ACHN (cell line): ENCODE data around the gene SLC12A8.

Experiments used
- DNase-seq: peaks from one replicate; pipeline ENCODE4 v3.0.0-alpha.2; 2015
- in situ Hi-C: cut with HindIII; loops from 2 replicates; pipeline ENCODE4 v1.10.0; 2017; ENCODE audit warnings: low sequenced_read_pairs, low pct_ligation_motif_present, low pct_unique_long_range_greater_than_20kb

The SLC12A8 gene

DNA sequence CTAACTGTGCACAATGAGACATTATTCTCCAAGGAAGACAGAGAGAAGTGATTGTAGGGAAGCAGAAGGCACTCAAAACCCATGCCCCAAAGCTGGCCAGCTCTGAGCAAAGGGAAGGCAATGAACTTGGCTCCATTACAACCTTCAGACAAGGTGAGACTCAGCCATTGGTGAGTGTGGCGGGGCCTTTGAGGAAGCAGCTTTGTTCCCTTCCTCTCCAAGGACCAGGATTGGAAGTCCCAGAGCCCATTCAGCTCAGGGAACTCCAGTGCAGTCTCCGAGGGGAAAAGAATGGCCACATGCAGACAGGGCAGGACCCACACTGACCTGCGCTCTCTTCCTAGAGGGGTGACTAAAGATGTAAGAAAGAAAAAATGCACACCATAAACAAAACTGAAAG, 179.9 kb downstream of the SLC12A8 start:
- no peak for DNase-seq
- in situ Hi-C loops, result no loop called here
